Breast epithelium (tissue), 3 donors: Measurements from ENCODE around the gene MEPCE.

Experiments
- POLR2A ChIP-seq: fragments of 450-650 bp; IDR thresholded peaks from one replicate; pipeline ENCODE4 v1.6.1; 2016; ENCODE audit warnings: antibody characterized with exemption, mild to moderate bottlenecking, moderate library complexity
- TF ChIP-seq, protein P1 (sequence below), 3 donors: fragments of 450-650 bp; IDR thresholded peaks; one replicate each; pipeline ENCODE4 v1.5.1; 2016 to 2017; ENCODE audit warnings: antibody characterized with exemption in 3 of 3, mild to moderate bottlenecking in 3 of 3, moderate library complexity in 3 of 3

DNA sequence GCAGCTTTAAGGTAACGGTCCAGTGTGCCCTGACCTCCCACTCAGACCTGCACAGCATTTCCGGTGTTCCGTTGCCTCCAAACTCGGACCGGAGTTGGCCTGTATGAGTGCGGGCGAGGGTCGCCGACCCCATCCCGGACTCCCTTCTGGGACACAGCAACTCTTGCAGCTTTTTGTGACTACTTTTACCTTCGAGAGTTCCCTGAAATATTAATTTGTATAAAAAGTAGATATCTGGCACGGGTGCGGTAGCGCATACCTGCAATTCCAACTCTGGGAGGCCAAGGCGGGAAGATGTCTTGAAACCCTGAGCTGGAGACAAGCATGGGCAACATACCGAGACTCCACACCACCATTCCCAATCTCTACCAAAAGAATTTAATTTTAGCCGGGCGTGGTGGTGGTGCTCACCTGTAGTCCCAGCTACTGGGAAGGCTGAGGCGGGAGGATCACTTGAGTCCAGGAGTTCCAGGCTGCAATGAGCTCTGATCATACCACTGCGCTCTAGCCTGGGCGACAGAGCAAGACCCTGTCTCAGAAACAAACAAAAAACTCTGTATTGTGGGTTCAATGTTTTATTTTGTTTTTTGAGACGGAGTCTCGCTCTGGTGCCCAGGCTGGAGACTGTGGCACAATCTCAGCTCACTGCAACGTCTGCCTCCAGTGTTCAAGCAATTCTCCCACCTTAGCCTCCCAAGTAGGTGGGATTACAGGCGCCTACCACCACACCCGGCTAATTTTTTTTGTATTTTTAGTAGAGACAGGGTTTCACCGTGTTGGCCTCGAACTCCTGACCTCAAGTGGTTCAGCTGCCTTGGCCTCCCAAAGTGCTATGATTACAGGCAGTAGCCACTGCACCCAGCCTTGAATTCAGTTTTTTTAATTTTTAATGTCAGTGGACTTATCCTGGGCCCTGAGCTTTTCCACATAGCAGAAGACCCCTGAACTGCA, 7.8 kb downstream of the MEPCE start:
- TF ChIP-seq, protein P1, sequence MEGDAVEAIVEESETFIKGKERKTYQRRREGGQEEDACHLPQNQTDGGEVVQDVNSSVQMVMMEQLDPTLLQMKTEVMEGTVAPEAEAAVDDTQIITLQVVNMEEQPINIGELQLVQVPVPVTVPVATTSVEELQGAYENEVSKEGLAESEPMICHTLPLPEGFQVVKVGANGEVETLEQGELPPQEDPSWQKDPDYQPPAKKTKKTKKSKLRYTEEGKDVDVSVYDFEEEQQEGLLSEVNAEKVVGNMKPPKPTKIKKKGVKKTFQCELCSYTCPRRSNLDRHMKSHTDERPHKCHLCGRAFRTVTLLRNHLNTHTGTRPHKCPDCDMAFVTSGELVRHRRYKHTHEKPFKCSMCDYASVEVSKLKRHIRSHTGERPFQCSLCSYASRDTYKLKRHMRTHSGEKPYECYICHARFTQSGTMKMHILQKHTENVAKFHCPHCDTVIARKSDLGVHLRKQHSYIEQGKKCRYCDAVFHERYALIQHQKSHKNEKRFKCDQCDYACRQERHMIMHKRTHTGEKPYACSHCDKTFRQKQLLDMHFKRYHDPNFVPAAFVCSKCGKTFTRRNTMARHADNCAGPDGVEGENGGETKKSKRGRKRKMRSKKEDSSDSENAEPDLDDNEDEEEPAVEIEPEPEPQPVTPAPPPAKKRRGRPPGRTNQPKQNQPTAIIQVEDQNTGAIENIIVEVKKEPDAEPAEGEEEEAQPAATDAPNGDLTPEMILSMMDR (IDR thresholded peaks at IDR 0.05), result no peak
- TF ChIP-seq POLR2A, result no peak
